NOMO-1 (cell line): Measurements from ENCODE around the gene NGEF.

Source experiments
- DNase-seq, 2 experiments: peaks; one replicate each; lab custom pipeline; 2025; ENCODE audit not compliant: unreplicated experiment in 2 of 2; lab: John Stamatoyannopoulos, UW

Gene NGEF

DNA sequence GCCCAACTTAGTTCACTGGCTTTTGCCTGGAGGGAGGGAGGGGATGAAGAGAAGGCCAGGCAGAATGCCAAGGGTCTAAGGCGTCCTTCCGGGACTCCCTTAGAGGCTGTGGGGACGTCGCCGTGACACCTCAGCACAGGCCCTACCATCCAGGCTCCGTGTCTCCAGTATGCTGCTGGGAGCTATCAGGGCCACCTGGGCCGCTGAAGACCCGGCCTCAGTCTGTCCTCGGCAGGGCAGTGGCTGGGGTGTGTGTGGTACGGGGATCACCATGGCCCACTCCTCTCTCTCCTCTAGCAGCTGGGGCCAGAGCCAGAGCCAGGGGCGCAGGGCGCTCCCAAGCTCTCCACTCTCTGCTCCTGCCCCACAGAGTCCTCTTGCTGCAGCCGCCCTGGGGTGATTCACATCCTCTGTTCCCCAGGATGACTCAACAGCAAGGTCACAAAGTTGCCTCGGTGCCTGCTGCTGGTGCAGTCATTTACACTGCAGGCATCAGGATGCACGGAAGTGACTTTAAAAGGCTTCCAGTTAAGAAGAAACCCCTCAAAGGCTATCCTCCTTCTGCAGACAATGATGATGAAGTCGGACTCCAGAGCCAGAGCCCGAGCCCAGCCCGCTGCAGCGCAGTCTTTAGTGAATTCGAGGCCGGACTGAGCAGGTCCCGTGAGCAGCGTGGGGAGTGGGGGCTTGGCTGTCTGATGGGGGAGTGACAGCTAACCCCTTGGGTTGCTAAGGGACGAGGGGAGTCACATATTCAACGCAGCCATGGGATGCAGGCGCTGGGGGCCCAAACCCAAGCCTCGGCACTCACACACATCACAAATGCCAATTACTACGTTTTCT lies 111.1 kb downstream of the NGEF start:
- peak; percentile 73 to 84 for DNase-seq

DNA sequence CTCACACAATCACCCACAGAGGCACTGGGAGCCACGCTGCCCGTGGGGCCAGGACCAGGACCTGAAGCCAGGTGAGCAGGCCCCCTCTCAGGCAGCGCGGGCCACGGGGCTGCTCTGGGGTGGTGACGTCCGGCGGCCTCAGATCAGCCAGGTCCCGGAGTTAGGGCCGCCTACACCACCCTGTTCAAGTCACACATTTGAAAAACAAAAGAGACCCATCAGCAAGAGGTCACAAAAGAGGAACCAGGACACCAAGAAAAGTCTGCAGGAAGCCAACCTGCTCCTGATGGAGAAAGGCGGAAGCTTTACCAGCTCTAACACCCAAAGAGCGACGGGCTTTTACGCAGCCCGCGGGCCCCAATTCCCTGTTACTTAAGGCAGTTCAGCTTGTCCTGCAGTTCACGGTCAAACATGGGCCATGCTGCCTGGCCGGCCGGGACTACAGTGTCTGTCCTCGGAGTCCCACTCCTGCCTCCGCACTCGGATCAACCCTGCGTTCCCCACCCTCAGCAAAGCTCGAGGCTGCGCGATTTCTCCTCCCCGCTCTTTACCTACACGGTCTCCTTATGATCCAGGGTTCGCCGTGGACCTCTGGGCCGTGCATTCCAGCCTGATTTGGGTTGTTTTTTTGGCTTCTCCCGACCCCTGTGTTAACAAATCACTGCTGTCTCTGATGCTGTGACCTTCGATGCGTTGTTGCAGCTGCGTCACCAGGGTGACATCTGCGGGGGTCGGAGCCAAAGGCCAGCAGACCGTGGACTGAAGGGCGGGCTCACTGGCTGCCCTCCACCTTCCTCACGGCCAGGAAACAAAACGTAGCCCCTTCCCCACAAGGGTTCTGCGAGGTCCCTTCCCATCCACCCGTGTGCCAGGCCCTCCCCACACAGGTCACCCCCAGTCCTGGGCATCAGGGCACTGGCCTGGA lies 112.0 kb downstream of the NGEF start:
- peak; percentile 49 to 53 for DNase-seq

DNA sequence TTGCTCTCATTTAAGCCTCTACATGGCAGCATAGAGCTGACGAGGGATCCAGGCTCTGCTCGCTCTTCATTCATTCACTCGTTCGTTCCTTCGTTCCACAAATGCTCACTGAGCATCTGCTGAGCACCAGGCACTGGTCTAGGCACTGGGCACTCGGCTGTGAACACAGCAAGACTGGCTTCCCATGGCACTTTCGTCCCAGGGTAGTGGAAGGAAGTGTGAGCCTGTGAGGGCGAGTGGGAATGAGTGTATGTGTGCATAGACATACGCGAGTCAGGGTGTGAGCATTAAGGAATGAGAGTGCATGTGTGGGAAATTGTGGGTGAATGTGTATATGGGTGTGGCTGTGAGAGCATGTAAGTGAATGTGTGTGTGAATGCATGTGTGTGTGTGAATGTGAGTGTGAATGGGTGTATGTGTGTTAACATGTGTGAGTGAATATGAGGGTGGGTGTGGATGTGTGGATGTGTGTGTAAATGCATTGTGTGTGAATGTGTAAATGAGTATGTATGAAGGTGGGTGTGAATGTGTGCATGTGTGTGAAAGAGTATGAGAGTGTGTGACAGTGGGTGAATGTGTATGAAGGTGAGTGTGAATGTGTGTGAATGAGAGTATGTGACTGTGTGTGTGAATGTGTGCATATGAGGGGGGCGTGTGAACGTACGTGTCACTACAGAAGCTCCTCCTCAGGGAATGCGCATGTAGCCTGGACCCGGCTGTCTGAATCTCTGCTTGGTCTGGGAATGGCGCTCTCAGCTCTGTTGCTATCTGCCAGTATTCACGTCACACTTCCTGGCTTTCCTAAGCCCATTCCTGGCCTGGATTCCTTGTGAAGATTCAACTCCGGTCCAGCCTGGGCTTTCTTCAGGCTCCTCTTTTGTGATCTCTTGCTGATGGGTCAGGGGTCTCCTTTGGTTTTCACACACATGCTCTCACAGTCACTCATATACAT lies 114.2 kb downstream of the NGEF start:
- no peak for DNase-seq

DNA sequence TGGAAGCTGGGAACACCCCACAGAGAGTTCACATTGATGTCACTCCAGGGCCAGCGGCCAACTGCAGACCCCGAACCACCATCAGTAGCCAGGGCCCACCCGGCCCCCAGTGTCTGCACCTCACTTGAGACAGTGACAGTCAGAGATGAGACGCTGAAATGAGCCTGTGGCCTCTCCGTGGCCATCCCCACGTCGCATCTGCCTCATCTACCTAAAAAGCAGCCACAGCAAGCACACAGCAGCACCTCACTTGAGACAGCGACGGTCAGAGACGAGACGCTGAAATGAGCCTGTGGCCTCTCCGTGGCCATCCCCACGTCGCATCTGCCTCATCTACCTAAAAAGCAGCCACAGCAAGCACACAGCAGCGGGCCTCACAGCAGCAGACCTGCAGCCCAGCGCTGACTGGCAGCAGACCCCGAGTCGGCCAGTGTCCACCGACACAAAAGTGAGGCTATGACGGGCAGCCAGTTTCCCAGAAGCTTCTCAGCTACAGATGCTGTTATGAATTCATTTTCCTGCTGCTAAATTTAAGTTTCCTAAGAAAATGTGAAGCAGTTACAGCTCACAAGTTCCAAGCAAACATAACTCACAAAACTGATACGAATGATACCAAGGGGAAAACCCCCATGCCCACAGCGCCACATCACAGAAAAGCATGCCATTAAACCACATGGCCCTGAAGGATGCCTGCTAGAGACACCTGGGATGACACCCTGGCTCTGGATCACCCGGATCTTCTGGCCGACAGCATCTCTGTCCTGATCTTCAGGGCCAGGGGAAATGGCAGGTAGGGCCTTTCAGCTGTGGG lies 115.3 kb downstream of the NGEF start:
- no peak for DNase-seq

DNA sequence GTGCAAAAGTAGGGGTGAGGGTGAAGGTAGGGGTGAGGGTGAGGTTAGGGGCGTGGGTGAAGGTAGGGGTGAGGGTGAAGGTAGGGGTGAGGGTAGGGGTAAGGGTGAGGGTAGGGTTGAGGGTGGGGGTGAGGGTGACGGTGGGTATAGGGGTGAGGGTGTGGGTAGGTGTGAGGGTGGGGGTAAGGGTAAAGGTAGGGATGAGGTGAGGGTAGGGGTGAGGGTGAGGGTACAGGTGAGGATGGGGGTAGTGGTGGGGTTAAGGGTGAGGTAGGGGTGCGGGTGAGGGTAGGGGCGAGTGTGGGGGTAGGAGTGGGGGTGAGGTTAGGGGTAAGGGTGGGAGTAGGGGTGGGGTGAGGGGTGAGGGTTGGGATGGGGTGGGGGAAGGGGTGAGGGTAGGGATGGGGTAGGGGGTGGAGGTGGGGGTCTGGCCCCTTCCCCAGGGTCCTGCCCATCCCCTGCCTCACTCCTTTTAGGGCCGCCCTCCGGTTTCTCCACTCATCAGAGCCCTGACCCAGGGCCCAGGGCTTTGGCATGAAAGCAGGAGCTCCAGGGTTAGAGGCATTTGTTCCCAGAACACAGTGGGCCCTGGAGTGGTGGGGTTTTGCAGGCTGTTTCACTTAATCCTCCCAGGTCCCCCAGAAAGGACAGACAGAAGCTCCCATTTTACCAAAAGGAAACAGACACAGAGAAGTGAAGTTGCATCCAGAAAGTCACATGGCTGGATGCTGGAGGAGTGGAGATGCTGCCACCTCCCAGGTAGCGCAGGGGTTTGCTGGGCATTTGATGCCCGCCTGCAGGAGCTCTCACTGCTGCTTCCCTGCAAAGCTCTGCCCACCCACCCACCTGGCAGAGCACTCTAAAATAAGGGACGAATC lies 116.1 kb downstream of the NGEF start:
- no peak for DNase-seq

DNA sequence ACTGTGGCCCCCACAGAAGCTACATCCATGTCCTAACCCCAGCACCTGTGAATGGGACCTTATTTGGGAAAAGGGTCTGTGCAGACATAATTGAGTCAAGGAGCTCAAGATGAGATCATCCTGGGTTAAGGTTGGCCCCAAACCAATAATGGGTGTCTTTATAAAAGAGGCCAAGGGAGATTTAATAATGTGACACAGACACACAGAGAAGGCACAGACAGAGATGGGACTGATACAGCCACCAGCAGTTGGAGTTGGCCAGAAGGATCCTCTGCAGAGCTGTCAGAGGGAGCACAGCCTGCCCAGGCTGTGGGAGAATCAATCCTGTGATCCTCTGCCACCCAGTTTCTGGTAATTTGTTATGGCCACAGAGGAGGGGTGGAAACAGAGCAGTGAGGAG lies 116.9 kb downstream of the NGEF start:
- no peak for DNase-seq

DNA sequence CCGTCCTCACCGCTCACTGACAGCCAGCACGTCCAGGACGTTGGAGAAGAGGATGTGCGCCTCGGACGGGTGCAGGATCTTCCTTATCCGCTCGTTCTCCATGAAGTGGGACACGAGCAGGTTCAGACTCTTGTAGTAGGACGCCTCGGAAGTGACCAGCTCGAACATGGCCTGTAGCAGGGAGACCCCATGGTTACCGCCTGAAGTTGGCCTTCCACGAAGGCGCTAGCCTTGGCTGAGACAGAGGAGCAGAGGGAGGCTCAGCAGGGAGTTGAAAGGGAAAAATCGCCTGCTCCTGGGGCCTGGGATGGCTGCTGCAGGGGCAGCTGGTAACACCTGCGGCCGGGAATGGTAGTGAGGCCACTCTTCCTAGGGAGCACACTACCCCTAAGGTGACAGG lies 118.3 kb downstream of the NGEF start:
- no peak for DNase-seq

DNA sequence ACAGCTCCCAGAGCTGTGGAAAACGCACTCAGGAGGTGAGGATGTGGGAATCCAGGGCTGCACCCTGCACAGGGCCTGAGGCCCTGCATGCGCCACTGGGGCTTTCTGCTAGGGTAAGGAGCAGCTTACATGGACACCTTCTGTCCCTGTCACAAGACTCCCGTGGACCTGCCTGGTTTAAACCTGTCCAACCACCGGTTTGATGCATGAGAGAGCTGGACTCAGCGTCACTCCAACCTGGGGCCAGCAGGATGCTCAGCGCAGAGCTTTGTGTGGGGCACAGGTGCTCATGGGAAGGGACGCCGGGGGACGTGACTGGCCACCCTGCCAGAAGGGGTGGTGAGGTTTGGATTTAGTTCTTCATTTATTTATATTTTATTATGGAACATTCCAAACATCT lies 118.8 kb downstream of the NGEF start:
- no peak for DNase-seq

DNA sequence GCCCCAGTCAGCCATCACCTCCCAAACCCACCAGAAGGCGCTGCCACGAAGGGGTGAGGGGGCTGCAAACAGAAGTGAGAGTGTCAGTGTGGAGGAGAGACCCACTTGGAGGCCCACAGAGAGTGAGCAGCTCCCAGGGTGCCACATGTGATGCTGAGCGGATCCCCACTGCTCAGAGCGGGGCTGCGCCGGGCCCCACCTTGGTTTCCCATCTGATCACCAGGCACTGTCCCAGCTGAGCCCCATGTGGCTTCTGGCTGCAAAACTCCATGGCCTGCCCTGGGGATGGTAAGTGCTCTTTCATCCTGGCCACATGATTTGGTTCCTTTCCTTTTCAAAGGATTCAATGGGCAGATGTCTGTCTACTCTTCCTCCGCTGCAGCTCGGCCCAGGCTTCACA lies 119.2 kb downstream of the NGEF start:
- DNase-seq, result no peak

DNA sequence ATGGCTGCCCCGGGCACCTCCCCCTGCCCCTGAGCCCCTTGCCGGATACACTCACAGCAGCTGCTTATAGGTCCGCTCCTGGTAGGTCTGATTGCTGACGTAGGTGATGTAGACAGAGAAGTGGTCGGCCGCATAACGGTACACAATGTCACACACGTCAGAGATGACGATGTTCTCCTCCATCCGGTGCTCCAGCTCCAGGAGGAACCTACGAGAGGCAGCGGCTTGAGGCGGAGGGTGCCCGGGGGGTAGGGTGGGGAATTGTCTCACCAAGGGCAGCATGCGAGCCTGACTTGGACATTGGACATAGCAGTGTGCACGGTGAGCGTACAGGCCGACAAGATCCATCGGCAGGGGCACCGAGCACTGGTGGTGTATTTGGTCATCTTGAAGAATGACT lies 120.2 kb downstream of the NGEF start:
- DNase-seq, result no peak

DNA sequence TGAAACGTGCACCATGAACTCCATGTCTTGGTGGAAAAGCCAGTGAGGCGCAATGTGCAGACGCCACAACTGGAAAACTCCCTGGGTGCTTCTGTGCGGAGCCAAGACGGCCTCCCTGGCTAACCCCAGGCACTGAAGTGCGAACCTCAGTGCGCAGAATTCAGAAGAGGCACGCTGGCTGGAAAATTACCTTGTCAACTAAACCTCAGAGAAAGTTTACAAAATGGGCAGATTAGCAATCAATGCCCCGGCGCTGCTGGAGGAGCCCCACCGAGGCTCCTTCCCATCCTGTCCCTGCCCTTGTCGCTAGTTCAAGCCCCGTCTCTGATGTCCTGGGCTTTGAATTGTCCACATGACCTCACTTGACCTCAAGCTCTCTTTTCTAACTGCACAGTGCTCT lies 120.8 kb downstream of the NGEF start:
- no peak for DNase-seq

DNA sequence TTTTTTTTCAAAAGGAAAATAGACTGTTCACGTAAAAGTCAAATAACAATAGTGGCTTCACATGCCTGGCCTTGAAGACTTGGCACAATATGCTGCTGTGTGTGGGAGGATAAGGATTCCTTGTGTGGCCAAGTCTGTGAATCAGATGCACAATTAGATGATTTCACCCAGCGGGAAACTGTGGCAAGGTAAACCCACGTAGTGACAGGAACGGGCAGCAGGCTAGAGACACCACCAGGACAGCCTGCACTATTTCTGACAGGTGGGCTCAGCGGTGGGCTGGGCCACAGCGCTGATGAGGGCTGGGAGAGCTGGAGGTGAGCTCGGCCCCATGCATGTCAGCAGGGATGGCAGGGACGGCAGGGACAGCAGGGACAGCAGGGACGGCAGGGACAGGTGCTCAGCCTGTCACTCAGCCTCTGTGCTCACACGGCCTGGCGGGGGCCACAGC lies 121.4 kb downstream of the NGEF start:
- DNase-seq, result no peak

DNA sequence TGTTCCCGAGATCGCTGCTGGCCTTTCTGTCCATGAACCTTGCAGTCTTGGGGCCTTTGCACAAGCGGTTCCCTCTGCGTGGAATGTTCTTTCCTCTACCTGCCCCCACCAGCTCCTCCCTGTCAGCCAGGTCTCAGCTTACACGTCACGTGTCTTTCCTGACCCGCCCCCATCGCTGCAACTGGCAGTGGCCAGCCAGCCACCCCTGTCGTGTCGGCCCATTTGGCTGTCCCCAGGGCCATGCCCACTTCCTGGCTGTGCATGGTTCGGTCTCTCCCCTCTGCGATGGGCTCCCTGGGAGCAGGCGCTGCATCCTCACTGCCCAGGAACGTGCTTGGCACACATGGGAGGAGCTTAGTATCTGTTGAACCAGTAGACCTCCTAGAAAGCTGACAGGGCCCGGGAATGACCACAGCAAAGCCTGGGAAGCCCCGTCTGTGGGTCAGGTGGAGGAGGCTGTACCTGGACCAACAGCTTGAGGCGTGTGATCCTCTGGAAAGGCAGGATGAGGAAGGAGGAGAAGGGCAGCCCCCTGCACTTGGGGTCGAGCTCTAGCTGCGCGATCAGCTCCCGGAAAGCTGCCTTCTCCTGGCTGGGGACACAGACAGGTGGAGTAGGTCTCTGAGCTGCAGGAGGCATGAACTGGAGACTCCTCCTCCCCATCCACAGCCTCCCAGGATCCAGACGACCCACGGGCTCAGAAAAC lies 122.0 kb downstream of the NGEF start:
- DNase-seq, result no peak

DNA sequence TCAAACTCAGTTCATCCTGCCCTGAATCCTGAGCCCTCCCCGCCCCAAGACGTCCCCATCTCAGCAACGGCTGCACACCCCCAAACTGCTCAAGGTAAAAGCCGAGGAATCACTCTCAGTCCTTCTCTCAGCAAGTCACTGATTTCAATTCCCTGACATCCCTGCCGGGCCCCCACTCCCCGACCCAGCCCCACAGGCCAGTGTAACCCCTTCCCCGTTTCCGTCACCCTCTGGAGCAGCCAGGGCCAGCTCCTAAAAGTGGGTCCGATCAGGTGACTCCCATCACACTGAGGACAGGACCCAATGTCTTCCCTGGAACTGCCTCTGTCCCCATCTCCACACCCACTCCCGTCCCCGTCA lies 122.5 kb downstream of the NGEF start:
- no peak for DNase-seq

DNA sequence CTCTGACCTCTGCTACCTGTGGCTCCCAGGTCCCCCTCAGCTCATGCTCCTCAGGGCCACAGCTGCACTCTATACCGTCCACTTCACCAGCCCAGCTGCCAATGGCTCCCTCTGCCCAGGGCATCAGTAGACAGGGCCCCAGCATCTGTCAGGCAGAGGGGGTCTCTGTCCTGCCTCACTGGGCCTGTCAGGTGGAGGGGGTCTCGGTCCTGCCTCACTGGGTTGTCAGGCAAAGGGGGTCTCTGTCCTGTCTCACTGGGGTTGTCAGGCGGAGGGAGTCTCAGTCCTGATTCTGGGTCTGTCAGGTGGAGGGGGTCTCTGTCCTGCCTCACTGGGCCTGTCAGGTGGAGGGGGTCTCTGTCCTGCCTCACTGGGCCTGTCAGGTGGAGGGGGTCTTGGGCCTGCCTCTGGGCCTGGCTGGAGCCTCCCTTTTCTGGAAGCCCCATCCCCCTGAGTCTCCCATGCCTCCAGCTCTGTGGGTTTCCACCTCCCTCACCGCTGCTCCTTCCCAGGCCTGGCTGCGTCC lies 123.1 kb downstream of the NGEF start:
- DNase-seq, result no peak

DNA sequence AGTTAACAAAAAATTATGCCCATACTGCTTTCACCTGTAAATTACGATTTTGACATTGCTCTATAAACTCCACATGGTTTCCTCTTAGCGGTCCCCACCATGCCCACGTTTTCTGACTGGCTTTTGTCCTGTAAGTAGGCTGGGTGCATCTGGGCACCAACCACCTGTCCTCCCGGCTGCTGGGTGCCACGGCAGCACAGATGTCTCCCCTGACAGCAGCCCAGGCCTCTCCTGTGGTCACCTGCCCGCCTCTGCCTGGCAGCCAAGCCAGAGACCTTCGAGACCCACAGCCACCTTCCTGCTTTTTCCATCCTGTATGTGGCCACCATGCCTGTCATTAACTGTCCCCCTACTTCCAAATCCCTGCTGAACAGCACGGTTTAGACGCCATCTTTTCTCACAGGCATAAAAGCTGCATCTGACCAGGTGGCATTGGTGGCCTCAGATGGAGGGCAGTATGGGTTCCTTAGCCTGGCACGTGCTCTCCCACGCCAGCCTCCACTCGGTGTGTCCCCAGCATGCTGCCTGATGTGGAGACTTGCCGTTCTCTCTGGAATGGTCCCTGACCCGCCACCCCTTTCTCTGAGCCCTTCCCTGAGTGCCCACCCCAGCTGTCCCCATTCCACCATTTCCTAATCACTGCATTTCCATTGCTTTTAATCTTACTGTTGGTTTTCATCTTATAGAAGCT lies 124.1 kb downstream of the NGEF start:
- no peak for DNase-seq

DNA sequence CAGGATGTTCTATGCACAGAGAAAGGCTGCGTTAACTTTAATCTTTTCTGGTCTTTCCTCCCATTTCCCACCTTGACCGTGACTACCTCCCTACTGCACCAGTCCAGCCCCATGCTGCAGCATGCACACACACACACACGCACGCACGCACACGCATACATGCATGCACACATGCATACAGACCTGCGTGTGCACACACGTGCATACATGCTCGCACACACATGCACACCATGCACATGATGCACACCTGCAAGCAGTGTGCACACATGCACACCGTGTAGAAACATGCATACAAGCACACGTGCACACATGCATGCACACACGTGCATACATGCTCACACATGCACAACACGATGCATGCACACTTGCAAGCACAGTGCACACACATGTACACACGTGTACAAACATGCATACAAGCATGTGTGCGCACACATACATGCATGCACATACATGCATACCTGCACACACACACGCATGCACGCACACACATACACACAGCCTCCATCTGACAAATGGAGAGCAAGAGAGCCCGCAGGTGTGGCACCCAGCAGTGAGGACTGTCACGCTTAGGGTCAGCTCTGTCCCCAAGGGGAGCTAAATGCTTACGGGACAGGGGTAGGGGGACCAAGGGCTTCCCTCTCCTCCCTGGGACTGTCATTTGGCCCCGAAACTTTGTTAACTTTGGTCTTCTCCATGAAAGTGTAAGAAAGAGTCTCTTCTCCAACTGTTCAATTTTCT lies 124.8 kb downstream of the NGEF start:
- no peak for DNase-seq
